Umbilical cord (tissue), 2 donors: ENCODE data around the gene CDC37L1. TPM values are rescaled to one million over a fixed set of nuclear protein-coding genes. Genes with fewer than 3 reads are reported as not detected.
"Not testable (repeated sequence)": the region's sequence is repeated elsewhere in the genome, so short reads cannot be mapped to it uniquely, and the experiment has no call there.

ENCODE experiments used
- DNase-seq: peaks from one replicate; pipeline ENCODE4 v3.0.0-alpha.2; 2015; ENCODE audit warnings: low spot score
- total RNA-seq: library from RNA; depleted of rRNA; stranded (reverse); fragments of >200 nt; gene quantifications from one replicate; pipeline ENCODE4 v1.2.3, GENCODE V29; 2014; ENCODE audit warnings: low replicate concordance; ENCODE audit not compliant: insufficient read depth

Gene CDC37L1
- total RNA-seq, 1 donor from 2014 or later: 52.7 TPM

DNA sequence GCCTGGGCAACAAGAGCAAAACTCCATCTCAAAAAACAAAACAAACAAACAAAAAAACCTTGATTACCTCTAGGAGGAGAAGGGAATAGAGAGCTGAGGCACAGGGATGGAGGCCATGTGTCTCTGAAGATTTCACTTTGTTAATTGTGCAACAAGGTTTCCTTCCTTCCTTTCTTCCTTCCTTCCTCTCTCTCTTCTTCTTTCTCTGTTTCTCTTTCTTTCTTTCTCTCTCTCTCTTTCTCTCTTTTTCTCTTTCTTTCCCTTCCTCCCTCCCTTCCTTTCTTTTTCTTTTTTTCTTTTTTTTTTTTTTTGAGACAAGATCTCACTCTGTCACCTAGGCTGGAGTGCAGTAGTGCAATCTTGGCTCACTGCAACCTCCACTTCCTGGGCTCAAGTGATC is 75.2 kb downstream of the CDC37L1 start:
- DNase-seq: not testable (repeated sequence)

DNA sequence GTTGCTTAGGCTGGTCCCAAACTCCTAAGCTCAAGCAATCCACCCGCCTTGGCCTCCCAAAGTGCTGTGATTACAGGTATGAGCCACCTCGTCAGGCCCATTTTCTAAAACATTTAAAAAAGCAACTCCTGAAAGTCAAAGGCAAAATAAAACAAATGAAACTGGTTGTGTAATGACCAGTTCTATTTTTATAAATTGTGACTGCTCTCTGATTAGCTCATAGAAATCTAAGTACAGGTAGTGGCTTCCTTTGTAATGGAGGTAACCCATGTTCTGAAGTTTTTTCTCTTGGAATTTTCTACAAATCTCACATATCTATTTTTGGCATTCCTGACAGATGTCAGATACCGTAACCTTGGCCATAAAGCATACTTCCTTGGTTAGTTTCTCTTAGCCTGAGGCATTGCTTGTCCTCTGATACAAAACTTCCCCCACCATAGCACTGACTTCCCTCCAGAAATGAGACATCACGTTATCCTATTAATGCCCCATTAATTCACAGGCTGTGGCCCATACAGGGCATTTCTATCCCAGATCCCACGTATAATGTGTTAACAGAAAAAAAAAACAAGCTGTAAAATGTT is 75.7 kb downstream of the CDC37L1 start:
- no peak for DNase-seq

- DNase-seq: no peak
Observed at GRCh38 chr9:4756420-4756819, 77.1 kb downstream of the CDC37L1 start.

Other genes starting within 250 kb of the CDC37L1 start
- 3.9 TPM for gene SLC1A1, start 189.1 kb upstream of the CDC37L1 start, total RNA-seq
- gene PLPP6, start 17.3 kb upstream of the CDC37L1 start, total RNA-seq: 5.8 TPM
- 4.3 TPM for gene SPATA6L, start 13.1 kb upstream of the CDC37L1 start, total RNA-seq
- gene AK3, start 61.6 kb downstream of the CDC37L1 start, total RNA-seq: 39.2 TPM
- 20.0 TPM for gene RCL1, start 113.4 kb downstream of the CDC37L1 start, total RNA-seq